Nephron (organoid): ENCODE results near the gene STMND1.

Experiments used
- H3K27ac Mint-ChIP-seq, 3 experiments: 2 replicates each; pipeline ENCODE4 v1.8.0; 2020; ENCODE audit warnings: mixed read lengths in 3 of 3, mild to moderate bottlenecking in 2 of 3, moderate library complexity in 1 of 3
- H3K27me3 Mint-ChIP-seq: 2 replicates; pipeline ENCODE4 v1.8.0; 2021; ENCODE audit warnings: low read depth, mild to moderate bottlenecking, moderate library complexity, mixed read lengths
- H3K36me3 Mint-ChIP-seq: 2 replicates; pipeline ENCODE4 v1.8.0; 2020; ENCODE audit warnings: low read depth, mixed read lengths
- H3K4me1 Mint-ChIP-seq: 2 replicates; pipeline ENCODE4 v1.8.0; 2020; ENCODE audit warnings: mixed read lengths
- H3K4me3 Mint-ChIP-seq, 3 experiments: 2 replicates each; pipeline ENCODE4 v1.8.0; 2020; ENCODE audit warnings: mild to moderate bottlenecking in 3 of 3, mixed read lengths in 3 of 3, moderate library complexity in 2 of 3
- H3K9me3 Mint-ChIP-seq: 2 replicates; pipeline ENCODE4 v1.8.0; 2020; ENCODE audit warnings: mixed read lengths
- CTCF ChIP-seq, 3 experiments: fragments of 200-600 bp; sonication (generic); IDR thresholded peaks; one replicate each; pipeline ENCODE4 v1.5.0; 2021; ENCODE audit warnings: antibody characterized with exemption in 3 of 3; ENCODE audit not compliant: unreplicated experiment in 3 of 3

The STMND1 gene

GRCh38 chr6:17179530-17180073, 77.8 kb downstream of the STMND1 start:
- H3K27me3 Mint-ChIP-seq: peaks cover 9% of the 10 kb centered on the region
- TF ChIP-seq CTCF (IDR thresholded peaks at IDR 0.05; ENCODE audit: unreplicated experiment in 3 of 3): no peak
- H3K27ac Mint-ChIP-seq: no peak overlapping the region
- H3K36me3 Mint-ChIP-seq: no peaks in the 10 kb centered on the region
- peaks cover 8% of the 10 kb centered on the region for H3K4me1 Mint-ChIP-seq
- H3K4me3 Mint-ChIP-seq: no peak overlapping the region
- peaks cover 9% of the 10 kb centered on the region for H3K9me3 Mint-ChIP-seq
